Parathyroid adenoma (tissue), 2 donors: ENCODE data around the gene RAB24.

Experiments
- H2AFZ ChIP-seq: fragments of 300-600 bp; sonication (generic); one replicate; pipeline ENCODE4 v1.7.0; 2017; ENCODE audit warnings: antibody characterized with exemption, mild to moderate bottlenecking
- H3K27ac ChIP-seq: fragments of 300-600 bp; sonication (generic); one replicate; pipeline ENCODE4 v1.7.0; 2017
- H3K27me3 ChIP-seq: fragments of 300-600 bp; sonication (generic); one replicate; pipeline ENCODE4 v1.7.0; 2017; ENCODE audit warnings: low read length; ENCODE audit not compliant: control insufficient read depth, insufficient read depth
- H3K36me3 ChIP-seq: fragments of 300-600 bp; sonication (generic); one replicate; pipeline ENCODE4 v1.7.0; 2017; ENCODE audit warnings: low read length; ENCODE audit not compliant: control insufficient read depth, insufficient read depth
- H3K4me1 ChIP-seq: fragments of 300-600 bp; sonication (generic); one replicate; pipeline ENCODE4 v1.7.0; 2017; ENCODE audit warnings: control low read depth
- H3K4me2 ChIP-seq: fragments of 300-600 bp; sonication (generic); one replicate; pipeline ENCODE4 v1.7.0; 2017; ENCODE audit warnings: low read length
- H3K4me3 ChIP-seq: fragments of 300-600 bp; sonication (generic); one replicate; pipeline ENCODE4 v1.7.0; 2017; ENCODE audit warnings: low read depth, low read length
- H3K79me2 ChIP-seq: fragments of 300-600 bp; sonication (generic); one replicate; pipeline ENCODE4 v1.7.0; 2017; ENCODE audit warnings: control low read depth
- H3K9ac ChIP-seq: fragments of 300-600 bp; sonication (generic); one replicate; pipeline ENCODE4 v1.7.0; 2017; ENCODE audit warnings: mild to moderate bottlenecking
- H3K9me3 ChIP-seq: fragments of 300-600 bp; sonication (generic); one replicate; pipeline ENCODE4 v1.7.0; 2017; ENCODE audit warnings: low read length; ENCODE audit not compliant: control insufficient read depth
- CTCF ChIP-seq: fragments of 300-600 bp; sonication (generic); IDR thresholded peaks from one replicate; pipeline ENCODE4 v1.7.0; 2017; ENCODE audit warnings: antibody characterized with exemption, mild to moderate bottlenecking
- donor health status: primary hyperparathyroidism.

Gene RAB24

GRCh38 chr5:177303121-177303924, at the start of gene RAB24, which contains the start of gene PRELID1:
TSS of gene RAB24 (minus strand) at chr5:177303719. CDS start at chr5:177303288, 431 bp downstream.
TSS of gene PRELID1 (plus strand) at chr5:177303799. CDS start at chr5:177303986, 187 bp downstream.
- peaks cover 30% of the 10 kb centered on the region for H3K4me1 ChIP-seq
- no peaks in the 10 kb centered on the region for H3K27me3 ChIP-seq
- TF ChIP-seq CTCF, result peak; percentile 50
- peak within 1 kb of the TSS; percentile 85 for H3K9ac ChIP-seq
- H3K79me2 ChIP-seq, result peaks cover 7% of the 10 kb centered on the region
- H3K4me3 ChIP-seq, result peak within 1 kb of the TSS; percentile 77
- no peaks in the 10 kb centered on the region for H3K9me3 ChIP-seq
- no peaks in the 10 kb centered on the region for H3K36me3 ChIP-seq
- peak within 1 kb of the TSS; percentile 64 for H3K27ac ChIP-seq
- H3K4me2 ChIP-seq, result peak within 1 kb of the TSS; percentile 89
- peak within 1 kb of the TSS; percentile 99 for H2AFZ ChIP-seq

DNA sequence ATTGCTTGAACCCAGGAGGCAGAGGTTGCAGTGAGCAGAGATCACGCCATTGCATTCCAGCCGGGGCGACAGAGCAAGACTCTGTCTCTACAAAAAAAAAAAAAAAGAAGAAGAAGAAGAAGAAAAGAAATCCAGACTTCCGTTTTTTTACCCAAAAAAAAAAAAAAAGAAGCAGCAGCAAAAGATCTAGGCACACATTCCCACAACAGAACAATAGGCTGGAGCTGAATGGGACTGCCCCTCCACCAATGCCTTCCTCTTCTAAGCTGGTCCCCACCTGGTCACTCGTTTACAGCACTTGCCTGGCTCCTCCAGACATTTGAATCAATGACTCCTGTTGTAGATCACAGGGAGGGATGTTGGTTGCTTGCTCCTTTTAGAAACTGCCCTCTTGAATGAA, 49.6 kb upstream of the RAB24 start:
- H3K4me1 ChIP-seq, result peaks cover 5% of the 10 kb centered on the region
- TF ChIP-seq CTCF, result no peak
- H3K9me3 ChIP-seq, result no peaks in the 10 kb centered on the region
- H2AFZ ChIP-seq, result no peak overlapping the region
- no peak overlapping the region for H3K4me2 ChIP-seq
- H3K9ac ChIP-seq, result no peak overlapping the region
- no peaks in the 10 kb centered on the region for H3K27me3 ChIP-seq
- no peak overlapping the region for H3K4me3 ChIP-seq
- H3K36me3 ChIP-seq, result no peaks in the 10 kb centered on the region
- H3K27ac ChIP-seq, result no peak overlapping the region
- H3K79me2 ChIP-seq, result peaks cover 10% of the 10 kb centered on the region

GRCh38 chr5:177351392-177352329, 48.1 kb upstream of the RAB24 start, which contains the start of gene LMAN2:
TSS of gene LMAN2 (minus strand) at chr5:177351668. CDS start at chr5:177351647, 21 bp downstream.
- Histone ChIP-seq H3K9ac (peak within 1 kb of the TSS; percentile 95), H3K4me1 (peaks cover 9% of the 10 kb centered on the region)
- no peak for TF ChIP-seq CTCF

GRCh38 chr5:177350776-177351391, 47.4 kb upstream of the RAB24 start:
- no peaks in the 10 kb centered on the region for H3K27me3 ChIP-seq
- no peaks in the 10 kb centered on the region for H3K36me3 ChIP-seq
- H3K4me3 ChIP-seq, result peak overlapping the region; percentile 99
- no peak for TF ChIP-seq CTCF
- peak overlapping the region; percentile 93 for H3K27ac ChIP-seq
- no peaks in the 10 kb centered on the region for H3K9me3 ChIP-seq
- peak overlapping the region; percentile 89 for H2AFZ ChIP-seq
- peaks cover 13% of the 10 kb centered on the region for H3K79me2 ChIP-seq
- H3K9ac ChIP-seq, result peak overlapping the region; percentile 95
- H3K4me1 ChIP-seq, result peaks cover 9% of the 10 kb centered on the region
- H3K4me2 ChIP-seq, result peak overlapping the region; percentile 92

More at GRCh38 chr5:177351392-177352329, 48.1 kb upstream of the RAB24 start, which contains the start of gene LMAN2:
- H2AFZ ChIP-seq, result peak within 1 kb of the TSS; percentile 89
- peak within 1 kb of the TSS; percentile 93 for H3K27ac ChIP-seq
- no peaks in the 10 kb centered on the region for H3K36me3 ChIP-seq
- H3K4me2 ChIP-seq, result peak within 1 kb of the TSS; percentile 92
- H3K79me2 ChIP-seq, result peaks cover 10% of the 10 kb centered on the region
- no peaks in the 10 kb centered on the region for H3K9me3 ChIP-seq
- H3K4me3 ChIP-seq, result peak within 1 kb of the TSS; percentile 99
- H3K27me3 ChIP-seq, result no peaks in the 10 kb centered on the region
